Measurements from ENCODE around the gene GOLT1A. TPM values are rescaled to one million over a fixed set of nuclear protein-coding genes. Genes with fewer than 3 reads are reported as not detected.
A peak's percentile ranks its signal among the peaks of the same experiment; 100 is the strongest.

Gene GOLT1A
- polyA plus RNA-seq, 4 donors = 42.8 to 136 (median 112) TPM

- no peak for DNase-seq
- Histone ChIP-seq H3K27me3 (ENCODE audit: control insufficient read depth in 3 of 3, insufficient read depth in 3 of 3, low read length in 3 of 3) (no peaks in the 10 kb centered on the region), H3K27ac (ENCODE audit: low read depth in 1 of 3, low read length in 2 of 3) (peak overlapping the region in 1 of 3 donors; percentile 48), H3K4me1 (ENCODE audit: control insufficient read depth in 3 of 3, insufficient read depth in 2 of 3, low read depth in 1 of 3, low read length in 2 of 3) (peaks cover 0 to 27% (median 0%) of the 10 kb centered on the region in 3 donors), H3K36me3 (ENCODE audit: control insufficient read depth in 3 of 3, insufficient read depth in 2 of 3, low read depth in 1 of 3, low read length in 3 of 3) (peaks cover 0 to 14% (median 0%) of the 10 kb centered on the region in 3 donors), H3K4me3 (ENCODE audit: low read depth in 1 of 3, low read length in 3 of 3) (peak overlapping the region; percentile 26 to 62 (median 52)), H3K9me3 (ENCODE audit: control insufficient read depth in 2 of 2, insufficient read depth in 1 of 2, low read depth in 1 of 2, low read length in 1 of 2) (no peaks in the 10 kb centered on the region)
- FAIRE-seq = no peak
- WGBS, 3 donors = 31 to 46% (median 32%) methylated on average over 18 to 25 of the region's 25 CpGs
Observed at GRCh38 chr1:204152310-204153044, 61.3 kb downstream of the GOLT1A start.

DNA sequence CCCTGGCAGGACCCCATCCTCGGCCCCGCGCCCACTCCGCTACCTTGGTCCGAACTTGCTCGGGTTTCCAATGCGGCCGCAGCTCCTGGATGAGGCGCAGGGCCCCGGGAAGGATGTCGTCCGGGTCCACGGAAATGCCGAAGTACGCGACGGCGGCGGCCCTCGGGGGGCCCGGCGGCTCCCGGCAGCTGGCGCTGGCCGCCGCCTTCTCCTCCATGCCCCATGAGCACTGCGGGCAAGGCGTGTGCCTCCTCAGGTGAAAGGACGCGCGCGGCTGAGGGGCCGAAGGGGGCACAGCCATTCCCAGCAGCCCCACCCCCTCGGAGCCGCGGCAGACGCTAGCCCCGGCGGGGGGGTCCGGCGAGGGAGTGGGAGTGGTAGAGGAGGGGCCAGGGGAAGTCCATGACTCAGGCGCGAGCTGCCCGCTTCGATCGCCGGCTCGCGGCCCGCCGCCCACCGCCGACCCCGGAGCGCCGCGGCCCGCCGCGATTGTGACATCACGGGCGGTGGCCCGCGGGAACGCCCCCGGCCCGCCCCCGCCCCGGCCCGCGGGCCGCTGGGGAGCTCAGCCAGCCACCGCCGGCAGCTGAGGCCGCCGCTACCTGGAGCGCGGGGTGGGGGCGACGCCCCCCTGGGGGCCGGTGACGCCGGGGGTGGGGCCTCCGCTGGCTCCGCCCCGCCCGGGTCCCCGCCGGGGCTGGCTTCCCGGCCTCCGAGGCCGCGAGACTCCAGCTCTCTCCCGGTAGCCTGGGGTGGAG, 62.1 kb downstream of the GOLT1A start, which contains the start of gene ETNK2:
Gene ETNK2 (minus strand): TSS at position 493 of the 758 bp plus-strand sequence. CDS start 192 bp downstream, at position 301.
- H3K27me3 ChIP-seq (ENCODE audit: control insufficient read depth in 3 of 3, insufficient read depth in 3 of 3, low read length in 3 of 3) = no peaks in the 10 kb centered on the region
- FAIRE-seq = no peak
- H3K9me3 ChIP-seq (ENCODE audit: control insufficient read depth in 2 of 2, insufficient read depth in 1 of 2, low read depth in 1 of 2, low read length in 1 of 2) = no peaks in the 10 kb centered on the region
- peak in 1 of 2 donors; percentile 88 for DNase-seq
- H3K36me3 ChIP-seq (ENCODE audit: control insufficient read depth in 3 of 3, insufficient read depth in 2 of 3, low read depth in 1 of 3, low read length in 3 of 3) = peaks cover 0 to 15% (median 0%) of the 10 kb centered on the region in 3 donors
- H3K4me1 ChIP-seq (ENCODE audit: control insufficient read depth in 3 of 3, insufficient read depth in 2 of 3, low read depth in 1 of 3, low read length in 2 of 3) = peaks cover 0 to 35% (median 0%) of the 10 kb centered on the region in 3 donors
- peak within 1 kb of the TSS in 1 of 3 donors; percentile 57 for H3K27ac ChIP-seq (ENCODE audit: low read depth in 1 of 3, low read length in 2 of 3)
- H3K4me3 ChIP-seq (ENCODE audit: low read depth in 1 of 3, low read length in 3 of 3) = peak within 1 kb of the TSS; percentile 26 to 62 (median 56)
- WGBS, 3 donors = 1 to 2% (median 2%) methylated on average over 43 to 94 of the region's 94 CpGs

- Histone ChIP-seq H3K36me3 (ENCODE audit: control insufficient read depth in 3 of 3, insufficient read depth in 2 of 3, low read depth in 1 of 3, low read length in 3 of 3) (peaks cover 0 to 23% (median 0%) of the 10 kb centered on the region in 3 donors), H3K27ac (ENCODE audit: low read depth in 1 of 3, low read length in 2 of 3) (peak overlapping the region in 1 of 3 donors; percentile 57), H3K9me3 (ENCODE audit: control insufficient read depth in 2 of 2, insufficient read depth in 1 of 2, low read depth in 1 of 2, low read length in 1 of 2) (no peaks in the 10 kb centered on the region), H3K4me1 (ENCODE audit: control insufficient read depth in 3 of 3, insufficient read depth in 2 of 3, low read depth in 1 of 3, low read length in 2 of 3) (peaks cover 0 to 43% (median 0%) of the 10 kb centered on the region in 3 donors), H3K4me3 (ENCODE audit: low read depth in 1 of 3, low read length in 3 of 3) (peak overlapping the region; percentile 26 to 62 (median 56)), H3K27me3 (ENCODE audit: control insufficient read depth in 3 of 3, insufficient read depth in 3 of 3, low read length in 3 of 3) (no peaks in the 10 kb centered on the region)
- 38 to 50% (median 45%) methylated on average over 27 to 33 of the region's 33 CpGs for WGBS, 3 donors
- FAIRE-seq (no peak), DNase-seq (no peak)
Observed at GRCh38 chr1:204150702-204151551, 62.9 kb downstream of the GOLT1A start.

- Histone ChIP-seq H3K4me3 (ENCODE audit: low read depth in 1 of 3, low read length in 3 of 3) (no peak overlapping the region), H3K36me3 (ENCODE audit: control insufficient read depth in 3 of 3, insufficient read depth in 2 of 3, low read depth in 1 of 3, low read length in 3 of 3) (peaks cover 0 to 31% (median 0%) of the 10 kb centered on the region in 3 donors), H3K4me1 (ENCODE audit: control insufficient read depth in 3 of 3, insufficient read depth in 2 of 3, low read depth in 1 of 3, low read length in 2 of 3) (peaks cover 0 to 51% (median 0%) of the 10 kb centered on the region in 3 donors), H3K27me3 (ENCODE audit: control insufficient read depth in 3 of 3, insufficient read depth in 3 of 3, low read length in 3 of 3) (no peaks in the 10 kb centered on the region), H3K9me3 (ENCODE audit: control insufficient read depth in 2 of 2, insufficient read depth in 1 of 2, low read depth in 1 of 2, low read length in 1 of 2) (no peaks in the 10 kb centered on the region), H3K27ac (ENCODE audit: low read depth in 1 of 3, low read length in 2 of 3) (no peak overlapping the region)
- WGBS, 3 donors = 83 to 84% (median 84%) methylated on average over 16 of the region's 16 CpGs
- DNase-seq (no peak), FAIRE-seq (no peak)
Observed at GRCh38 chr1:204149635-204150565, 63.9 kb downstream of the GOLT1A start.

GRCh38 chr1:204149107-204149506, 64.7 kb downstream of the GOLT1A start:
- Histone ChIP-seq H3K9me3 (ENCODE audit: control insufficient read depth in 2 of 2, insufficient read depth in 1 of 2, low read depth in 1 of 2, low read length in 1 of 2) (no peaks in the 10 kb centered on the region), H3K4me3 (ENCODE audit: low read depth in 1 of 3, low read length in 3 of 3) (no peak overlapping the region), H3K4me1 (ENCODE audit: control insufficient read depth in 3 of 3, insufficient read depth in 2 of 3, low read depth in 1 of 3, low read length in 2 of 3) (peaks cover 0 to 58% (median 0%) of the 10 kb centered on the region in 3 donors), H3K27me3 (ENCODE audit: control insufficient read depth in 3 of 3, insufficient read depth in 3 of 3, low read length in 3 of 3) (no peaks in the 10 kb centered on the region), H3K27ac (ENCODE audit: low read depth in 1 of 3, low read length in 2 of 3) (no peak overlapping the region), H3K36me3 (ENCODE audit: control insufficient read depth in 3 of 3, insufficient read depth in 2 of 3, low read depth in 1 of 3, low read length in 3 of 3) (peaks cover 0 to 33% (median 0%) of the 10 kb centered on the region in 3 donors)
- WGBS, 3 donors = 77 to 88% (median 81%) methylated on average over 2 of the region's 2 CpGs
- FAIRE-seq (no peak), DNase-seq (no peak)

Other genes starting within 250 kb of the GOLT1A start
- 10 to 100 TPM; 12.4 to 43.7 (median 18.6) TPM for gene SOX13, start 140.9 kb downstream of the GOLT1A start, polyA plus RNA-seq
- 10 to 100 TPM in 1 of 4 donors, 1 to 10 TPM in 2, under 1 TPM in 1; 0.22 to 52.6 (median 3.2) TPM for gene ETNK2, start 61.9 kb downstream of the GOLT1A start, polyA plus RNA-seq
- 100 to 1,000 TPM in 1 of 4 donors, under 1 TPM in 1, not detected in 2; 0.04 to 418 TPM for gene REN, start 47.7 kb downstream of the GOLT1A start, polyA plus RNA-seq
- 10 to 100 TPM in 2 of 4 donors, 1 to 10 TPM in 2; 4.0 to 22.7 (median 11.5) TPM for gene KISS1, start 17.5 kb downstream of the GOLT1A start, polyA plus RNA-seq
- gene PLEKHA6, start 145.9 kb upstream of the GOLT1A start, polyA plus RNA-seq = 10 to 100 TPM; 27.4 to 58.0 (median 38.3) TPM
- gene PPP1R15B, start 197.8 kb upstream of the GOLT1A start, polyA plus RNA-seq = 10 to 100 TPM in 2 of 4 donors, 1 to 10 TPM in 2; 9.4 to 48.1 (median 17.7) TPM